OCI-LY1 (cell line): ENCODE data around the gene ZFYVE28.

ENCODE experiments used
- H2AFZ ChIP-seq: fragments of 200-600 bp; sonication (generic), shearing (Covaris generic); 2 replicates; pipeline ENCODE4 v1.6.0; 2014; ENCODE audit warnings: antibody characterized with exemption, mild to moderate bottlenecking, low read length
- H3F3A ChIP-seq: fragments of 200-600 bp; sonication (generic), shearing (Covaris generic); 2 replicates; pipeline ENCODE4 v1.6.0; 2014; ENCODE audit warnings: mild to moderate bottlenecking, antibody characterized with exemption, low read length, moderate library complexity; ENCODE audit not compliant: insufficient read depth
- H3K27ac ChIP-seq: fragments of 200-600 bp; sonication (generic); 2 replicates; pipeline ENCODE4 v1.5.1; 2014; ENCODE audit warnings: low read length, mixed run types, mild to moderate bottlenecking, low read depth; ENCODE audit not compliant: poor library complexity, severe bottlenecking
- H3K27me3 ChIP-seq: fragments of 200-600 bp; sonication (generic); 2 replicates; pipeline ENCODE4 v1.6.0; 2014; ENCODE audit warnings: antibody characterized with exemption, mild to moderate bottlenecking, low read length, moderate library complexity; ENCODE audit not compliant: insufficient read depth
- H3K36me3 ChIP-seq: fragments of 200-600 bp; sonication (generic); 2 replicates; pipeline ENCODE4 v1.6.1; 2014; ENCODE audit warnings: mild to moderate bottlenecking, antibody characterized with exemption, low read length, moderate library complexity, mixed read lengths; ENCODE audit not compliant: insufficient read depth
- H3K4me1 ChIP-seq: fragments of 200-600 bp; sonication (generic); 2 replicates; pipeline ENCODE4 v1.5.1; 2014; ENCODE audit warnings: mild to moderate bottlenecking, low read length, moderate library complexity; ENCODE audit not compliant: insufficient read depth, severe bottlenecking
- H3K4me2 ChIP-seq: fragments of 200-600 bp; sonication (generic), shearing (Covaris generic); 2 replicates; pipeline ENCODE4 v1.6.1; 2014; ENCODE audit warnings: low read length
- H3K4me3 ChIP-seq: fragments of 200-600 bp; sonication (generic); 2 replicates; pipeline ENCODE4 v1.5.1; 2014; ENCODE audit warnings: low read length, low read depth, mild to moderate bottlenecking, mixed read lengths; ENCODE audit not compliant: poor library complexity, severe bottlenecking
- H3K79me2 ChIP-seq: fragments of 200-600 bp; shearing (Covaris generic); 2 replicates; pipeline ENCODE4 v1.6.1; 2016; ENCODE audit warnings: mixed run types, low read length, mixed read lengths; ENCODE audit not compliant: insufficient read depth
- H3K9ac ChIP-seq: fragments of 200-600 bp; sonication (generic), shearing (Covaris generic); 2 replicates; pipeline ENCODE4 v1.6.1; 2014; ENCODE audit warnings: mild to moderate bottlenecking, low read length, mixed read lengths
- H3K9me2 ChIP-seq: fragments of 200-600 bp; sonication (generic), shearing (Covaris generic); 2 replicates; pipeline ENCODE4 v1.6.1; 2014; ENCODE audit warnings: low read depth, mild to moderate bottlenecking, low read length, mixed read lengths
- H3K9me3 ChIP-seq: fragments of 200-600 bp; shearing (Covaris generic); 2 replicates; pipeline ENCODE4 v1.6.1; 2014; ENCODE audit warnings: low read length, mixed read lengths
- H4K20me1 ChIP-seq: fragments of 200-600 bp; sonication (generic), shearing (Covaris generic); 2 replicates; pipeline ENCODE4 v1.6.0; 2016; ENCODE audit warnings: mild to moderate bottlenecking, low read length; ENCODE audit not compliant: insufficient read depth
- EZH2 ChIP-seq: fragments of 200-600 bp; sonication (generic), shearing (Covaris generic); IDR thresholded peaks from 2 replicates; pipeline ENCODE4 v1.8.0; 2017; ENCODE audit warnings: borderline replicate concordance, mixed run types, mild to moderate bottlenecking, antibody characterized with exemption, low read length, moderate library complexity, mixed read lengths
- TF ChIP-seq, protein P1 (sequence below): fragments of 200-600 bp; sonication (generic), shearing (Covaris generic); IDR thresholded peaks from 2 replicates; pipeline ENCODE4 v1.5.1; 2017; ENCODE audit warnings: mild to moderate bottlenecking, antibody characterized with exemption, low read length, moderate library complexity, mixed read lengths

ZFYVE28 gene

GRCh38 chr4:2401610-2401983 lies 16.8 kb downstream of the ZFYVE28 start:
- H3K4me1 ChIP-seq, result no peaks in the 10 kb centered on the region
- H3K36me3 ChIP-seq, result no peaks in the 10 kb centered on the region
- H2AFZ ChIP-seq, result no peak overlapping the region
- no peaks in the 10 kb centered on the region for H3K9me2 ChIP-seq
- no peaks in the 10 kb centered on the region for H3K79me2 ChIP-seq
- H3K9me3 ChIP-seq, result no peaks in the 10 kb centered on the region
- H3F3A ChIP-seq, result no peaks in the 10 kb centered on the region
- TF ChIP-seq, protein P1, sequence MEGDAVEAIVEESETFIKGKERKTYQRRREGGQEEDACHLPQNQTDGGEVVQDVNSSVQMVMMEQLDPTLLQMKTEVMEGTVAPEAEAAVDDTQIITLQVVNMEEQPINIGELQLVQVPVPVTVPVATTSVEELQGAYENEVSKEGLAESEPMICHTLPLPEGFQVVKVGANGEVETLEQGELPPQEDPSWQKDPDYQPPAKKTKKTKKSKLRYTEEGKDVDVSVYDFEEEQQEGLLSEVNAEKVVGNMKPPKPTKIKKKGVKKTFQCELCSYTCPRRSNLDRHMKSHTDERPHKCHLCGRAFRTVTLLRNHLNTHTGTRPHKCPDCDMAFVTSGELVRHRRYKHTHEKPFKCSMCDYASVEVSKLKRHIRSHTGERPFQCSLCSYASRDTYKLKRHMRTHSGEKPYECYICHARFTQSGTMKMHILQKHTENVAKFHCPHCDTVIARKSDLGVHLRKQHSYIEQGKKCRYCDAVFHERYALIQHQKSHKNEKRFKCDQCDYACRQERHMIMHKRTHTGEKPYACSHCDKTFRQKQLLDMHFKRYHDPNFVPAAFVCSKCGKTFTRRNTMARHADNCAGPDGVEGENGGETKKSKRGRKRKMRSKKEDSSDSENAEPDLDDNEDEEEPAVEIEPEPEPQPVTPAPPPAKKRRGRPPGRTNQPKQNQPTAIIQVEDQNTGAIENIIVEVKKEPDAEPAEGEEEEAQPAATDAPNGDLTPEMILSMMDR, result no peak
- TF ChIP-seq EZH2, result no peak
- no peak overlapping the region for H3K4me3 ChIP-seq
- H3K4me2 ChIP-seq, result no peak overlapping the region
- H3K27me3 ChIP-seq, result no peaks in the 10 kb centered on the region
- H4K20me1 ChIP-seq, result no peaks in the 10 kb centered on the region
- no peak overlapping the region for H3K27ac ChIP-seq
- H3K9ac ChIP-seq, result no peak overlapping the region

DNA sequence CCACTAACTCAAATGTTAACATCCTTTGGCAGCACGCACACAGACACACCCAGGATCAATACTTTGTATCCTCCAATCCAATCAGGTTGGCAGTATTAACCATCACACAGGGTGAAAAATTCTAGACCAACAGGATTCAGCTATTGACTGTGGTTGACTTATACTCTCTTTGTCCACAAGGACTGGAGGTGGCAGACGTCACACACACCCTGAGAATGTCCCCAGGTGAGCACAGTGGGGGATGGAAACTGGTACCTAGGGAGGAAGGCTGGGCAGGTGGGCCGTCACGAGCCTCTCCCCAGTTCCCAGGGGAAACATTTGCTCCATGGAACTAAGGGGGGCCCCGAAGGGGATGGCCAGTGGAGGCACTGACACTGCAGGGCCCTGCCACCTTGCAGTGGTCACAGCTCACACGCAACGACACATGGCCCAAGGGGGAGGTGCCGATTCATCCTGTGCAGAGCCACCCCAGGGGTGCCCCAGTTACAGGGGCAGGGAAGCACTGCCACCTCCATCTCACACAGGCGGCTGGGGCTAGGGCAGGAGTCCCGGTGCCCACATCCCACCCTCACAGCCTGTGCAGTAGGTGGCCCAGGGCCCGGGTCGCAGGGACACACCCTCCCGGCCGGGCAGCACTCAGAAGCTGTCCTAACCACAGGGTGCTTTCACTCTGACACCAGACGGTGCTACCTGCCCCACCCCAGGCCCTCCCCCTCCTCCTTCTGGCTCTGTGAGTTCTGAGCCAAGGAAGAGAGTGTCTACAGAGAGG lies 17.4 kb downstream of the ZFYVE28 start:
- Histone ChIP-seq H3K4me3 (no peak overlapping the region), H3K36me3 (no peaks in the 10 kb centered on the region), H2AFZ (no peak overlapping the region), H3K79me2 (no peaks in the 10 kb centered on the region), H3K9me3 (no peaks in the 10 kb centered on the region), H3K4me2 (no peak overlapping the region), H4K20me1 (no peaks in the 10 kb centered on the region), H3K27me3 (no peaks in the 10 kb centered on the region), H3K9ac (no peak overlapping the region), H3K4me1 (no peaks in the 10 kb centered on the region), H3K27ac (no peak overlapping the region), H3K9me2 (no peaks in the 10 kb centered on the region), H3F3A (no peaks in the 10 kb centered on the region)
- TF ChIP-seq, protein P1, result no peak
- no peak for TF ChIP-seq EZH2

- TF ChIP-seq, protein P1, result no peak
- TF ChIP-seq EZH2, result no peak
- no peaks in the 10 kb centered on the region for H3K9me3 ChIP-seq
- H3K9me2 ChIP-seq, result no peaks in the 10 kb centered on the region
- H4K20me1 ChIP-seq, result no peaks in the 10 kb centered on the region
- no peaks in the 10 kb centered on the region for H3K36me3 ChIP-seq
- H3K9ac ChIP-seq, result no peak overlapping the region
- H3K27me3 ChIP-seq, result no peaks in the 10 kb centered on the region
- H3K79me2 ChIP-seq, result no peaks in the 10 kb centered on the region
- no peak overlapping the region for H3K4me2 ChIP-seq
- no peak overlapping the region for H2AFZ ChIP-seq
- H3K27ac ChIP-seq, result no peak overlapping the region
- no peaks in the 10 kb centered on the region for H3F3A ChIP-seq
- no peaks in the 10 kb centered on the region for H3K4me1 ChIP-seq
- H3K4me3 ChIP-seq, result no peak overlapping the region
These were observed 18.7 kb downstream of the ZFYVE28 start for GRCh38 chr4:2399631-2400190.
